H1 (cell line): ENCODE results near the gene ITPRIPL2. TPM values are rescaled to one million over a fixed set of nuclear protein-coding genes. Genes with fewer than 3 reads are reported as not detected.
A peak's percentile ranks its signal among the peaks of the same experiment; 100 is the strongest.

Experiments
- ASH2L ChIP-seq: fragments of 200-600, 300-600 bp; sonication (generic); IDR thresholded peaks from one replicate; pipeline ENCODE4 v1.7.1; 2017; ENCODE audit warnings: low read length
- ATF2 ChIP-seq: IDR thresholded peaks from 2 replicates; pipeline ENCODE4 v1.6.1; 2012; ENCODE audit warnings: low read length, inconsistent platforms
- CBX5 ChIP-seq: fragments of 300-800, 300-1000 bp; sonication (generic); IDR thresholded peaks from 2 replicates; pipeline ENCODE4 v1.7.1; 2016; ENCODE audit warnings: antibody characterized with exemption, low read length, low read depth
- CHD1 ChIP-seq: IDR thresholded peaks from 2 replicates; pipeline ENCODE4 v1.6.1; 2012; ENCODE audit warnings: low read depth, low read length, improper control_type of control experiment
- EP300 ChIP-seq, 2 experiments: IDR thresholded peaks; 1 replicate in 1 of 2; 2 replicates in 1 of 2; pipeline ENCODE4 v1.6.1; 2011 to 2012; ENCODE audit warnings: low read depth in 2 of 2, low read length in 2 of 2, mild to moderate bottlenecking in 2 of 2, borderline replicate concordance in 1 of 2, inconsistent platforms in 1 of 2, moderate library complexity in 1 of 2
- HDAC2 ChIP-seq, 2 experiments: fragments of 300-600 bp in 1 of 2; sonication (generic) in 1 of 2; IDR thresholded peaks; 2 replicates each; pipeline ENCODE4 v1.6.1; 2011 to 2012; ENCODE audit warnings: low read depth in 2 of 2, low read length in 2 of 2, mild to moderate bottlenecking in 2 of 2, moderate library complexity in 2 of 2, borderline replicate concordance in 1 of 2, inconsistent platforms in 1 of 2
- KDM5A ChIP-seq: fragments of 200-600 bp; IDR thresholded peaks from 2 replicates; pipeline ENCODE4 v1.7.1; 2012; ENCODE audit warnings: mild to moderate bottlenecking, low read length, inconsistent platforms, mixed read lengths
- POLR2A ChIP-seq, 2 experiments: IDR thresholded peaks; 1 replicate in 1 of 2; 2 replicates in 1 of 2; pipeline ENCODE4 v1.6.1; 2011; ENCODE audit warnings: low read depth in 2 of 2, low read length in 2 of 2, mild to moderate bottlenecking in 2 of 2; ENCODE audit errors: control extremely low read depth in 1 of 2
- RBBP5 ChIP-seq: IDR thresholded peaks from 2 replicates; pipeline ENCODE4 v1.7.1; 2012; ENCODE audit warnings: low read depth, mild to moderate bottlenecking, inconsistent platforms, low read length, moderate library complexity, borderline replicate concordance
- SIN3A ChIP-seq, 2 experiments: IDR thresholded peaks in 1 of 2; conservative IDR thresholded peaks in 1 of 2; 2 replicates each; pipeline ENCODE4 v1.6.1; 2011 to 2012; ENCODE audit warnings: low read length in 2 of 2, improper control_type of control experiment in 1 of 2, low read depth in 1 of 2, mild to moderate bottlenecking in 1 of 2
- SP2 ChIP-seq: IDR thresholded peaks from 2 replicates; pipeline ENCODE4 v1.6.1; 2012; ENCODE audit warnings: mild to moderate bottlenecking, low read length, inconsistent platforms
- TAF1 ChIP-seq: IDR thresholded peaks from 2 replicates; pipeline ENCODE4 v1.6.1; 2011; ENCODE audit warnings: mild to moderate bottlenecking, low read depth, low read length
- polyA plus RNA-seq, 7 experiments: library from polyadenylated mRNA; depleted of rRNA in 3 of 7; stranded (reverse) in 5 of 7; unstranded in 2 of 7; fragments of >200 nt in 5 of 7; fragments of 200-250 nt in 2 of 7; gene quantifications; 1 replicate in 5 of 7; 2 replicates in 1 of 7; 4 replicates in 1 of 7; pipeline versions ENCODE4 v1.2.1 to v1.2.3, GENCODE V29; 2011 to 2013; ENCODE audit warnings: missing spikeins in 2 of 7, mixed read lengths in 2 of 7
- total RNA-seq: library from RNA; stranded (reverse); fragmentation: NEBNext Ultra II Directional; extraction: Animal tissue kit (Norgen Biotek cat#: 25700); gene quantifications from 2 replicates; pipeline ENCODE4 v1.2.1, GENCODE V29; 2021

Gene ITPRIPL2
- total and polyA plus RNA-seq, 2 of the 8 experiments (the other 6 are each of a cell fraction or from before 2014, with no cell fraction given) = 1.1 to 3.4 TPM

GRCh38 chr16:19067349-19068236, 46.2 kb upstream of the ITPRIPL2 start, which contains the start of gene COQ7 (continued):
- TF ChIP-seq POLR2A (IDR thresholded peaks at IDR 0.05; ENCODE audit: control extremely low read depth in 1 of 2, low read depth in 2 of 2, low read length in 2 of 2) (peak; percentile 74 to 78), CBX5 (no peak), KDM5A (peak; percentile 81; the same call in 1 of the 2 replicates), EP300 (IDR thresholded peaks at IDR 0.05; ENCODE audit: borderline replicate concordance in 1 of 2, low read depth in 2 of 2, low read length in 2 of 2) (no peak), ASH2L (peak; percentile 98), CHD1 (no peak), HDAC2 (IDR thresholded peaks at IDR 0.05; ENCODE audit: borderline replicate concordance in 1 of 2, low read depth in 2 of 2, low read length in 2 of 2) (0 out of 4 replicates have a peak, but pooled peaks of 1 of the 2 experiments have one; percentile 10), TAF1 (peak; percentile 89), SP2 (peak; percentile 80), SIN3A (conservative IDR thresholded peaks at IDR 0.05 in 1 of 2, IDR thresholded peaks at IDR 0.05 in 1 of 2; ENCODE audit: low read depth in 1 of 2, low read length in 2 of 2) (no peak; a peak in 1 of 4 replicates), ATF2 (peak; percentile 86), RBBP5 (peak; percentile 87)
